HFFc6 (cell line): ENCODE results near the gene SGMS2. TPM values are rescaled to one million over a fixed set of nuclear protein-coding genes. Genes with fewer than 3 reads are reported as not detected.
A peak's percentile ranks its signal among the peaks of the same experiment; 100 is the strongest.

Source experiments
- DNase-seq: peaks from one replicate; pipeline ENCODE4 v3.0.0-alpha.2; 2018
- H3K27ac Mint-ChIP-seq: 2 replicates; pipeline ENCODE4 v1.8.0; 2020; ENCODE audit warnings: mild to moderate bottlenecking, mixed read lengths
- H3K27me3 Mint-ChIP-seq: 2 replicates; pipeline ENCODE4 v1.8.0; 2021; ENCODE audit warnings: mild to moderate bottlenecking, moderate library complexity, mixed read lengths; ENCODE audit not compliant: insufficient read depth
- H3K36me3 Mint-ChIP-seq: 2 replicates; pipeline ENCODE4 v1.8.0; 2021; ENCODE audit warnings: low read depth, mixed read lengths
- H3K4me1 Mint-ChIP-seq: 2 replicates; pipeline ENCODE4 v1.8.0; 2020; ENCODE audit warnings: low read depth, mixed read lengths
- H3K4me3 Mint-ChIP-seq: 2 replicates; pipeline ENCODE4 v1.8.0; 2020; ENCODE audit warnings: mild to moderate bottlenecking, moderate library complexity, mixed read lengths
- H3K9me3 Mint-ChIP-seq: 2 replicates; pipeline ENCODE4 v1.8.0; 2020; ENCODE audit warnings: mild to moderate bottlenecking, mixed read lengths
- total RNA-seq, 6 experiments: library from RNA; stranded (reverse); fragmentation: NEBNext Ultra II Directional; extraction: Animal tissue kit (Norgen Biotek cat#: 25700); gene quantifications; 2 replicates in 1 of 6; 3 replicates in 5 of 6; pipeline ENCODE4 v1.2.3, GENCODE V29; 2021
- TF ChIP-seq, protein P1 (sequence below): fragments of 200-600 bp; sonication (generic); IDR thresholded peaks from 2 replicates; pipeline ENCODE4 v1.5.0; 2021; ENCODE audit warnings: antibody characterized with exemption, mild to moderate bottlenecking

The SGMS2 gene
- total RNA-seq, 6 experiments from 2014 or later: 30.5 to 45.9 (median 34.7) TPM

DNA sequence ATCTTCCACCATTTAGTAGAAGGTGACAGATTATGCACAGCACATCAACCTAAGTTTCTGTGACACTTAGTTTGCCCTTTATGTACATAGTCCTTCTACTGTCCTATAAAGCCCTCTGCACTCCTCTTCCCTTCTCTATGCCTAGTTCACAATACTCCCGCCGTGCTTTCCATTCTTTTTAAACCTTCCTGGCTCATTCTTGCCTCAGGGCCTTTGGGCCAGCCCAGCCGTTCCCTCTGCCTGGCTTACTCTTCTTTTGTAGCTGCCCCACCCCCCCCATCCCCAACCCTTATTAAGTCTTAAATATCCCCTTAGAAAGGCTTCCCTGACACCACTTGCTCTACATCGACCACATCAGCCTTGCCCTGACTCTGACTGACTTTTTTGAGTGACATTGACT is 33.0 kb downstream of the SGMS2 start:
- TF ChIP-seq, protein P1, sequence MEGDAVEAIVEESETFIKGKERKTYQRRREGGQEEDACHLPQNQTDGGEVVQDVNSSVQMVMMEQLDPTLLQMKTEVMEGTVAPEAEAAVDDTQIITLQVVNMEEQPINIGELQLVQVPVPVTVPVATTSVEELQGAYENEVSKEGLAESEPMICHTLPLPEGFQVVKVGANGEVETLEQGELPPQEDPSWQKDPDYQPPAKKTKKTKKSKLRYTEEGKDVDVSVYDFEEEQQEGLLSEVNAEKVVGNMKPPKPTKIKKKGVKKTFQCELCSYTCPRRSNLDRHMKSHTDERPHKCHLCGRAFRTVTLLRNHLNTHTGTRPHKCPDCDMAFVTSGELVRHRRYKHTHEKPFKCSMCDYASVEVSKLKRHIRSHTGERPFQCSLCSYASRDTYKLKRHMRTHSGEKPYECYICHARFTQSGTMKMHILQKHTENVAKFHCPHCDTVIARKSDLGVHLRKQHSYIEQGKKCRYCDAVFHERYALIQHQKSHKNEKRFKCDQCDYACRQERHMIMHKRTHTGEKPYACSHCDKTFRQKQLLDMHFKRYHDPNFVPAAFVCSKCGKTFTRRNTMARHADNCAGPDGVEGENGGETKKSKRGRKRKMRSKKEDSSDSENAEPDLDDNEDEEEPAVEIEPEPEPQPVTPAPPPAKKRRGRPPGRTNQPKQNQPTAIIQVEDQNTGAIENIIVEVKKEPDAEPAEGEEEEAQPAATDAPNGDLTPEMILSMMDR: no peak
- H3K27me3 Mint-ChIP-seq: no peaks in the 10 kb centered on the region; the same call in none of the 2 replicates
- H3K27ac Mint-ChIP-seq: no peak overlapping the region
- no peak overlapping the region for H3K4me3 Mint-ChIP-seq
- H3K9me3 Mint-ChIP-seq: no peaks in the 10 kb centered on the region
- H3K36me3 Mint-ChIP-seq: peaks cover 4% of the 10 kb centered on the region; the same call in 1 of the 2 replicates
- no peak for DNase-seq
- H3K4me1 Mint-ChIP-seq: peaks cover 41% of the 10 kb centered on the region

- no peak overlapping the region for H3K27ac Mint-ChIP-seq
- DNase-seq: no peak
- H3K4me1 Mint-ChIP-seq: peaks cover 41% of the 10 kb centered on the region
- no peaks in the 10 kb centered on the region; the same call in none of the 2 replicates for H3K27me3 Mint-ChIP-seq
- H3K4me3 Mint-ChIP-seq: no peak overlapping the region
- no peaks in the 10 kb centered on the region for H3K9me3 Mint-ChIP-seq
- H3K36me3 Mint-ChIP-seq: peaks cover 4% of the 10 kb centered on the region; the same call in 1 of the 2 replicates
- TF ChIP-seq, protein P1: no peak
These were observed 33.5 kb downstream of the SGMS2 start for GRCh38 chr4:107858158-107858742.

DNA sequence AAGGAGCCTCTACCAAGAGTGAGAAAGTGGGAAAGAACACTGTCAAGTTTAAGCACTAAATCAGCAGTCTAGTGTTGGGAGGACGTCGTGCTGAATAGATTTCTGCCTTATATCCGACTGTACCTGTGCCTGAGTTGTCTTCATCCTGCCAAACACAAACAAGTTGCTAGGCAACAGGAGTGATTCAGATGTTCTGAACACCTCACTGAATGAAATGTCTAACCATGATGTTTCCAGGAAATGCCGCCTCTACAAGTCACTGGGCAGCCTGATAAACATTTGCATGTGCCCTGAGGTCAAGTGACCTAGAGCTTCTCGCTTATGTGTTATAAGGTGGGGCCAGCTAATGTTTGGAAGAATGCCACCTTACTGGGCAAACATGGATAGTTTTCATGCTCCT is 37.9 kb downstream of the SGMS2 start:
- Mint-ChIP-seq H3K4me1 (peaks cover 24% of the 10 kb centered on the region), H3K27ac (peak overlapping the region; percentile 60)
- peak; percentile 55 for DNase-seq

GRCh38 chr4:107863416-107863815 is 38.7 kb downstream of the SGMS2 start:
- Mint-ChIP-seq H3K27ac (peak overlapping the region; percentile 70), H3K4me1 (peaks cover 24% of the 10 kb centered on the region), H3K9me3 (no peaks in the 10 kb centered on the region), H3K36me3 (peaks cover 4% of the 10 kb centered on the region; the same call in 1 of the 2 replicates), H3K4me3 (peak overlapping the region; percentile 57), H3K27me3 (no peaks in the 10 kb centered on the region; the same call in none of the 2 replicates)
- no peak for DNase-seq
- TF ChIP-seq, protein P1: no peak

More for the DNA sequence above, 37.9 kb downstream of the SGMS2 start:
- peaks cover 4% of the 10 kb centered on the region; the same call in 1 of the 2 replicates for H3K36me3 Mint-ChIP-seq
- no peaks in the 10 kb centered on the region for H3K9me3 Mint-ChIP-seq
- peak overlapping the region; percentile 43; the same call in 1 of the 2 replicates for H3K4me3 Mint-ChIP-seq
- H3K27me3 Mint-ChIP-seq: no peaks in the 10 kb centered on the region; the same call in none of the 2 replicates
- TF ChIP-seq, protein P1: no peak

DNA sequence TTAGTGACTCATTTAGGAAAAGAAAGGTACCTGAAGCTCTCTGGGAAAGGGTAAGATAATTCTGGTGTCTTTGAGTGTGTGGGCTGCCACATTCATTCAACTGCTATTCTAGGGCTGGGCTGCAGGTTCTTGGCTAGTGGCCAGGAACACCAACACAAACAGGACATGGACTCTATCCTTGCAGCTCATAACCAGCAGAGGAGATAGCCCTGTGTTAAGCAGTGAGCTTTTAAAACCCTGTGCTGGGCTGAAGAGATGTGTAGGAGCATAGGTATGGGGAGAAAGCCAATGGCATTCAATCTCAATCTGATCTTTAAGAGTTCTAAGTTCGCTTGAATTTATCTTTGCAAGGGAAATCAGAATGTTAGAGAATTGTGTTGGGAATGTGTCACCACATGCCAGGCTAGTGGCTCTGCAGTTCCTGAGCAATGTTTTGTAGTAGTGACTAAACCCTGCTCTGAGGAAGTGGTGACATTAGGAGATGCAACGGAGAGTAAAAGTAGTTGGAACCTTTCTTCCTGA is 39.2 kb downstream of the SGMS2 start:
- Mint-ChIP-seq H3K27ac (peak overlapping the region; percentile 70), H3K27me3 (no peaks in the 10 kb centered on the region; the same call in none of the 2 replicates), H3K4me1 (peaks cover 24% of the 10 kb centered on the region), H3K4me3 (peak overlapping the region; percentile 57), H3K36me3 (peaks cover 4% of the 10 kb centered on the region; the same call in 1 of the 2 replicates), H3K9me3 (no peaks in the 10 kb centered on the region)
- TF ChIP-seq, protein P1: no peak
- DNase-seq: peak; percentile 44
